CD4-positive, alpha-beta T cell treated with Interleukin-4 for 4 hours (primary cell): ENCODE results near the gene PPCDC.
"Not testable (repeated sequence)": the region's sequence is repeated elsewhere in the genome, so short reads cannot be mapped to it uniquely, and the experiment has no call there.

ENCODE experiments used
- DNase-seq: peaks from one replicate; pipeline ENCODE4 v3.0.0-alpha.2; 2020

The PPCDC gene

GRCh38 chr15:75073197-75073596 lies 49.8 kb downstream of the PPCDC start:
- no peak for DNase-seq

DNA sequence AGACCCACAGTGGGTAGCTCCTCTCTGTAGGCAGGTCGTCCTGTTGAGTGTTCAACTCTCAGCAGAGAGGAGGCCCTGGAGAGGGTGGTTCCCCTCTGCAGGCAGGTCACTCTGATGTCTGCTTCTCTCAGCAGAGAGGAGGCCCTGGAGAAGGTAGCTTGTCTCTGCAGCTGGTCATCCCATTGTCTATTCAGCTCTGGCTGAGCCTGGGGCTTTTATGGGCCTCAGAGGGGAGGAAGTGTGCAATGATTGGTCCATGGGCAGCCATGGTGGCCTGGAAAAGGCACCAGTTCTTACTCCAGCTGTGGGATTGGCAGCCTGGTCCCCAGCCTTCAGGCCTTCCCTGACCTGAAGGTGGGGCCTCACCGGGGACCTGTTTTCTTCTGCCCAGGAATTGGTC lies 52.9 kb downstream of the PPCDC start:
- DNase-seq, result no peak

DNA sequence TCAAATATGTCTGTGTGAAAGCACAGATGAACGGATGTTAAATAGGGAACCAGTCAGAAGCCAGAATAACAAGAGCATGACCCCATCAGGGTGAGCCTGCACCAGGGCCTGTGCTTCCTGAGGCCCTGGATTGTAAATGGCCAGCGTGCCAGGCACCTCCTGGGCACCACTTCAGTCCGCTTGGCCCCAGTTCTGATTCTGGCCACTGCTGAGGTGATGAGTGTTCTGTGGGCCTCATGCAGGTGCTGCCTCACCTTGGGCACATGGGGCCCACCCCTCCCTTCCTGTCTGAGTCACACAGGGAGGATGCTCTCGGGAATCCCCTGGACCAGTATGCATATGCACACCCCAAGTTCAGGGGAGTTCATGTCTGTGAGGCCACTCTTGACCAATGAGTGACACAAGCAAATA lies 54.2 kb downstream of the PPCDC start:
- peak; percentile 37 for DNase-seq

GRCh38 chr15:75081150-75081549 lies 57.8 kb downstream of the PPCDC start:
- no peak for DNase-seq

GRCh38 chr15:75082689-75083088 lies 59.3 kb downstream of the PPCDC start:
- no peak for DNase-seq

DNA sequence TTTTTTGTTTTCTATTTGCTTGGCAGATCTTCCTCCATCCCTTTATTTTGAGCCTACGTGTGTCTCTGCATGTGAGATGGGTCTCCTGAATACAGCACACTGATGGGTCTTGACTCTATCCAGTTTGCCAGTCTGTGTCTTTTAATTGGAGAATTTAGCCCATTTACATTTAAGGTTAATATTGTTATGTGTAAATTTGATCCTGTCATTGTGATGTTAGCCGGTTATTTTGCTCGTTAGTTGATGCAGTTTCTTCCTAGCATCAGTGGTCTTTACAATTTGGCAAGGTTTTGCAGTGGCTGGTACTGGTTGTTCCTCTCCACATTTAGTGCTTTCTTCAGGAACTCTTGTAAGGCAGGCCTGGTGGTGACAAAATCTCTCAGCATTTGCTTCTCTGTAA lies 62.3 kb downstream of the PPCDC start:
- not testable (repeated sequence) for DNase-seq

DNA sequence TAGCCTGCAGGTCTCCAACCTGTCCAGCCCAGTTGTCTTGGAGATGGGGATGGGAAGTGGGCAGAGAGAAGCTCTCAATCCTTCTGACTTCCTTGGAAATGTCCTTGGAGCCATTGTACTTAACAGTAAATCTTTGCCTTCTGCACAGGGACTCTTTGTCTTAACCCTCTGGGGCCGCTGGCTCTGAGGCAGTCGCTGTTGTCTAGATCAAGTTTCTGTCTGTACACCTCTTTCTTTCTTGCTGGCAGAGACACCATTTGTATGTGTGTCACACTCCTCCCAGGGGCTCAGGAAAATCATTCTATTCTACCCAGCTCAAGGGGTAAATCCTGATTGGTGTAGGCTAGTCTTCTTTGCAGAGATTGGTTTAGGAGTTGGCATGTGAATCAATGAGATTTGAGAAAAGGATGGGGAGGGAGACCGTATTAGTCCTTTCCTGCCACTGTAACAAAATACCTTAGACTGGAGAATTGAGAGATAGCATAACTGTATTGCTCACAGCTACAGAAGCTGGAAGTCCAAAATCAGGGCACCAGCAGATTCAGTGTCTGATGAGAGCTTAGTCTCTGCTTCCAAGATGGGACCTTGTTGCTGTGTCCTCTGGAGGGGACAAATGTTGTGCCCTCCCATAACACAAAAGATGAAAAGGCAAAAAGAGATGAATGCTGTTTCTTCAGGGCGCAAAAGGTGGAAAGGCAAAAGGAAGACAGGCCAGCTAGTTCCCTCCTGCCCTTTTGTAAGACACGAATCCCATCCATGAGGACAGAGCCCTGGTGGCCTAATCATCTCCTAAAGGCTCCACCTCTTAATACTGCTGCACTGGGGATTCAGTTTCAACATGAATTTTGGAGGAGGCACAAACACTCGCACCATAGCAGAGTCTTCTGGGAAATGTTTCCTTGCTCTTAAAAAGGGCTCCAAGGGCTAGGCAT lies 66.3 kb downstream of the PPCDC start:
- no peak for DNase-seq

GRCh38 chr15:75090388-75090734 lies 67.0 kb downstream of the PPCDC start:
- no peak for DNase-seq

GRCh38 chr15:75091814-75092213 lies 68.4 kb downstream of the PPCDC start:
- DNase-seq, result no peak

GRCh38 chr15:75094961-75095478 lies 71.6 kb downstream of the PPCDC start:
- DNase-seq, result not testable (repeated sequence)

- no peak for DNase-seq
These were observed 72.2 kb downstream of the PPCDC start for GRCh38 chr15:75095594-75095993.

DNA sequence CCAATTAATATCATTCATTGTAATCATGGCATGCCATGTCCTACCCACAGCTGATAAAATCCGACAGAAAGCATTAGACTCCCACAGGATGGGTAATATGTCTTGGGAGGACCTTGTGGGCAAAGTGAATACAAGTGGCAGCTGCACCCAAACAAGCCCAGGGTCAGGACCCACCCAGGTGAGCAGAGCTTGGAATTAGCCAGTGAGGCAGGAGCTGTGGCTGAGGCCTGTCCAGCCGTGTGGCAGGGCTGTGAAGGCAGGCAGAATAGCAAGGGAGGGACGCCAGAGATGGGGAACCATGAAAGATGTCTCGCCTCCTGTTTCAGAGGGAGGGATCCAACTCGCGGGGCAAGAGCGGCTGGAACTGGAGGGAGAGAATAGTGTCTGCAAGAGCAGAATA lies 74.5 kb downstream of the PPCDC start:
- DNase-seq, result no peak

DNA sequence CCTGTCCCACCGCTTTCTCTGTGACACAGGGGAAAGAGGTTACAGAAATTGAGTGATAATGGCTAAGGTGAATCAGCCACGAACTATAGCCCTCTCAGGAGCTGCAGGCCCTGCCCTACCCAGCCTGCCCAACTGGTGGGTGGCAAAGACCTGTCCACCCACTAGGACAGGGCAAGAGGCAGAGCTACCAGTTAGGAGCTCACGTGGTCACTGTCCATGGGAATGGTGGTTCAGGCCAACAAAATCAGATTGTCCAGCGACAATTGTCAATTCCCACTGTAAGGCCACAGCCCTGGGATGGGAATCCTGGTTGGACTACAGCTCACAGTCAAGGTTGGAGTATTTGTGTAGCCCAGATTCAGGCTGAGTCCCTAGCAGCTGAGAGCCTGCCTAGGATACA lies 75.0 kb downstream of the PPCDC start:
- no peak for DNase-seq
